ENCODE data around the gene GFOD1.

GFOD1 gene

GRCh38 chr6:13319891-13320564, 167.4 kb downstream of the GFOD1 start:
- DNase-seq (ENCODE audit: low read depth in 2 of 2), result no peak

GRCh38 chr6:13318821-13319220, 168.6 kb downstream of the GFOD1 start:
- DNase-seq (ENCODE audit: low read depth in 2 of 2), result no peak

GRCh38 chr6:13315896-13316295, 171.5 kb downstream of the GFOD1 start:
- DNase-seq (ENCODE audit: low read depth in 2 of 2), result no peak

- DNase-seq (ENCODE audit: low read depth in 2 of 2), result no peak
Measured at GRCh38 chr6:13314806-13315205, 172.6 kb downstream of the GFOD1 start.

- no peak for DNase-seq (ENCODE audit: low read depth in 2 of 2)
Measured at GRCh38 chr6:13311155-13311554, 176.2 kb downstream of the GFOD1 start.

- DNase-seq (ENCODE audit: low read depth in 2 of 2), result no peak
Measured at GRCh38 chr6:13308332-13308731, 179.1 kb downstream of the GFOD1 start.

Data from activated CD8-positive, alpha-beta memory T cell treated with anti-CD3 and anti-CD28 coated beads for 4 hours (primary cell).